Activated CD8-positive, alpha-beta T cell treated with anti-CD3 and anti-CD28 coated beads, Interleukin-2, amount 10 ng/mL, durations not matched to agents 7 days and 5 days (primary cell): ENCODE results near the gene ZDHHC17. TPM values are rescaled to one million over a fixed set of nuclear protein-coding genes. Genes with fewer than 3 reads are reported as not detected.
"Not testable (repeated sequence)": the region's sequence is repeated elsewhere in the genome, so short reads cannot be mapped to it uniquely, and the experiment has no call there.

Experiments used
- ATAC-seq: fragments of 150-1000 bp; cut with Tn5 transposase; one replicate; pipeline ENCODE4 v1.10.0; 2021; ENCODE audit warnings: moderate library complexity
- CTCF ChIA-PET: fragments of 350-600 bp; sonication (Branson Sonifier 250); formaldehyde crosslinking; loops from one replicate; lab custom pipeline; 2021; ENCODE audit warnings: antibody characterized with exemption; lab: Charles Lee
- POLR2A ChIA-PET: fragments of 350-600 bp; sonication (Branson Sonifier 250); formaldehyde crosslinking; loops from one replicate; lab custom pipeline; 2021; ENCODE audit warnings: antibody characterized with exemption; lab: Charles Lee
- DNase-seq: peaks from one replicate; pipeline ENCODE4 v3.0.0-alpha.2; 2020
- H3K27ac Mint-ChIP-seq: one replicate; pipeline ENCODE4 v1.8.0; 2021; ENCODE audit warnings: mild to moderate bottlenecking, mixed read lengths
- H3K27me3 Mint-ChIP-seq: one replicate; pipeline ENCODE4 v1.8.0; 2021; ENCODE audit warnings: low read depth, mixed read lengths
- H3K36me3 Mint-ChIP-seq: one replicate; pipeline ENCODE4 v1.8.0; 2021; ENCODE audit warnings: low read depth, mixed read lengths
- H3K4me1 Mint-ChIP-seq: one replicate; pipeline ENCODE4 v1.8.0; 2021; ENCODE audit warnings: low read depth, mixed read lengths
- H3K4me3 Mint-ChIP-seq: one replicate; pipeline ENCODE4 v1.8.0; 2021; ENCODE audit warnings: mild to moderate bottlenecking, mixed read lengths
- H3K9me3 Mint-ChIP-seq: one replicate; pipeline ENCODE4 v1.8.0; 2022; ENCODE audit warnings: mixed read lengths; ENCODE audit not compliant: insufficient read depth
- total RNA-seq, 2 experiments: library from RNA; stranded (reverse); gene quantifications; one replicate each; pipeline ENCODE4 v1.2.3, GENCODE V29; 2021

The ZDHHC17 gene, protein sequence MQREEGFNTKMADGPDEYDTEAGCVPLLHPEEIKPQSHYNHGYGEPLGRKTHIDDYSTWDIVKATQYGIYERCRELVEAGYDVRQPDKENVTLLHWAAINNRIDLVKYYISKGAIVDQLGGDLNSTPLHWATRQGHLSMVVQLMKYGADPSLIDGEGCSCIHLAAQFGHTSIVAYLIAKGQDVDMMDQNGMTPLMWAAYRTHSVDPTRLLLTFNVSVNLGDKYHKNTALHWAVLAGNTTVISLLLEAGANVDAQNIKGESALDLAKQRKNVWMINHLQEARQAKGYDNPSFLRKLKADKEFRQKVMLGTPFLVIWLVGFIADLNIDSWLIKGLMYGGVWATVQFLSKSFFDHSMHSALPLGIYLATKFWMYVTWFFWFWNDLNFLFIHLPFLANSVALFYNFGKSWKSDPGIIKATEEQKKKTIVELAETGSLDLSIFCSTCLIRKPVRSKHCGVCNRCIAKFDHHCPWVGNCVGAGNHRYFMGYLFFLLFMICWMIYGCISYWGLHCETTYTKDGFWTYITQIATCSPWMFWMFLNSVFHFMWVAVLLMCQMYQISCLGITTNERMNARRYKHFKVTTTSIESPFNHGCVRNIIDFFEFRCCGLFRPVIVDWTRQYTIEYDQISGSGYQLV
- total RNA-seq = 10 to 100 TPM; 26.6 to 28.1 TPM

GRCh38 chr12:76763746-76764675, at the start of gene ZDHHC17:
TSS of gene ZDHHC17 (plus strand) at chr12:76764115. CDS start at chr12:76764237, 122 bp downstream.
- CTCF ChIA-PET = interaction anchor here (1.1 to 2.4 kb wide), 3 partner anchors 27 to 247 kb away, joined by 3 to 11 read pairs (median 3); no protein-coding TSS in a partner anchor
- Mint-ChIP-seq H3K4me3 (peak within 1 kb of the TSS; percentile 99), H3K27me3 (peaks cover 2% of the 10 kb centered on the region), H3K27ac (peak within 1 kb of the TSS; percentile 98), H3K36me3 (peaks cover 10% of the 10 kb centered on the region), H3K9me3 (no peaks in the 10 kb centered on the region), H3K4me1 (peaks cover 27% of the 10 kb centered on the region)
- peak; percentile 93 for ATAC-seq
- DNase-seq = peak; percentile 93
- POLR2A ChIA-PET = interaction anchor here (0.7 to 0.9 kb wide), 2 partner anchors 10 to 24 kb away, joined by 3 to 4 read pairs; no protein-coding TSS in a partner anchor

DNA sequence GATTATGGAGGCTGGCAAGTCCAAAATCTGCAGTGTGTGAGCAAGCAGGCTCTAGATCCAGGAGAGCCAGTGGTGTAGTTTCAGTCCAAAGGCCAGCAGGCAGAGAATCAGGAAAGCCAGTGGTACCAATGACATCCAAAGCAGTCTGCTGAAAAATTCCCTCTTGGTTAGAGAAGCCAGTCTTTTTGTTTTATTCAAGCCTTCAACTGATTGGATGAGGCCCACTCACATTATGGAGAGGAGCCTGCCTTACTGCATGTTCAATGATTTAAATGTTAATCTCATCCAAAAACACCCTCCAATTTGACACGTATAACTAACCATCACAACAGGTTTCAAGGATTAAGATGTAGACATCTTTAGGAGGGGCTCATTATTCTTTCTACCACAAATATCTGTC, 49.5 kb upstream of the ZDHHC17 start:
- DNase-seq = no peak
- no peaks in the 10 kb centered on the region for H3K27me3 Mint-ChIP-seq
- no peaks in the 10 kb centered on the region for H3K36me3 Mint-ChIP-seq
- no peak overlapping the region for H3K27ac Mint-ChIP-seq
- no peaks in the 10 kb centered on the region for H3K4me1 Mint-ChIP-seq
- H3K9me3 Mint-ChIP-seq = no peaks in the 10 kb centered on the region
- ChIA-PET CTCF (no interaction called here), POLR2A (no interaction called here)
- H3K4me3 Mint-ChIP-seq = no peak overlapping the region
- ATAC-seq = no peak

DNA sequence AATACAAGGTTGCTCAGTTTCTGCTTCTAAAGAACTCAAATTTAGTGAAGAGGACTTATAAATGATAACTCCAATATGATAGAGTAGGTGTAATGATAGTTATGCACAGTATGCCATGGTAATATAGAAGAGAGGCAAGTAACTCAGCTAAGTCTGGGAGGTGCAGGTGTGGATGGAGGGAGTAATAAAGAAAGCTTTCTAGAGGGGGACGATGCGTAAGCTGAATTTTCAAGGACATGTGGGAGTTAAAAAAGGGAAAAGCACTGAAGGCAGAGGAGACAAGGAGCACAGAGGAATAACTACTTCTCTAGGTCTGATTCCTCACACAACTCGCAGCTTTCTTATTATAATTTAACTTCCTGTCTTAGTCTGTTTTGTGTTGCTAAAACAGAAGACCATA, 49.1 kb upstream of the ZDHHC17 start:
- Mint-ChIP-seq H3K4me3 (no peak overlapping the region), H3K27me3 (no peaks in the 10 kb centered on the region), H3K36me3 (no peaks in the 10 kb centered on the region), H3K9me3 (no peaks in the 10 kb centered on the region), H3K4me1 (no peaks in the 10 kb centered on the region), H3K27ac (no peak overlapping the region)
- POLR2A ChIA-PET = no interaction called here
- no peak for DNase-seq
- no peak for ATAC-seq
- CTCF ChIA-PET = no interaction called here

GRCh38 chr12:76715332-76715731, 48.6 kb upstream of the ZDHHC17 start:
- no peaks in the 10 kb centered on the region for H3K27me3 Mint-ChIP-seq
- no peaks in the 10 kb centered on the region for H3K4me1 Mint-ChIP-seq
- no peaks in the 10 kb centered on the region for H3K9me3 Mint-ChIP-seq
- H3K27ac Mint-ChIP-seq = no peak overlapping the region
- CTCF ChIA-PET = no interaction called here
- no peak overlapping the region for H3K4me3 Mint-ChIP-seq
- H3K36me3 Mint-ChIP-seq = no peaks in the 10 kb centered on the region
- POLR2A ChIA-PET = no interaction called here
- DNase-seq (no peak), ATAC-seq (no peak)

GRCh38 chr12:76717314-76717713, 46.6 kb upstream of the ZDHHC17 start:
- DNase-seq (no peak), ATAC-seq (no peak)
- Mint-ChIP-seq H3K4me1 (no peaks in the 10 kb centered on the region), H3K36me3 (no peaks in the 10 kb centered on the region), H3K4me3 (no peak overlapping the region), H3K27me3 (peaks cover 5% of the 10 kb centered on the region), H3K9me3 (no peaks in the 10 kb centered on the region), H3K27ac (no peak overlapping the region)
- POLR2A ChIA-PET = no interaction called here
- CTCF ChIA-PET = no interaction called here

DNA sequence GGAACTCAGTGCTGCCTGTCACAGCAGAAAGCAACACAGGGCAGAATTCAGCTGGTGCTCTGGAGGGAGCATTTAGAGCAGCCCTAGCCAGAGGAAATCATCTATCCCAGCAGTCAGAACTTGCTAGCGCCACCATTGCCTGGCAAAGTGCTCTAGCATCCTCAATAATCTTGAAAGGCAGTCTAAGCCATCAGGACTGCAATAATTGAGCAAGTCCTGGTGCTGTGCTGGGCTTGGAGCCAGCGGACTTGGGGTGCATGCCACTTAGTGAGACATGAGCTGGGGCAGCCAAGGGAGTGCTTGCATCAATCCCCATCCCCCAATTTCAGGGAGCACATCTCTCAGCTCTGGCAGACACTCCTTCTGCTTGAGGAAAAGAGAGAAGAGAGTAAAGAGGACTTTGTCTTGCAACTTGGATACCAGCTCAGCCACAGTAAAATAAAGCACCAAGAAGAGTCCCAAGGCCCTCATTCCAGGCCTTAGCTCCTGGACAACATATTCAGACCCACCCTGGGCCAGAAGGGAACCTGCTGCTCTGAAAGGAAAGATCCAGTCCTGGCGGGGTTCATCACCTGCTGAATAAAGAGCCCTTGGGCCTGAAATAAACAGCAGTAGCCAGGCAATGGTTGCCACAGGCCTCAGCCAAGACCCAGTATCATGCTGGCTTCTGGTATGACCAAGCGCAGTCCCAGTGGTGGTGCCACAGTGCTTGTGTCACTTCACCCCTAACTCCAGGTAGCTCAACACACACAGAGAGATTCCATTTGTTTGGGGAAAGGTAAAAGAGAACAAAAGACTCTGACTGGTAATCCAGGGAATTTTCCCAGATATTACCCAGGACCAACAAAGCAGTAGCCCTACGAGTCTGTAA, 44.5 kb upstream of the ZDHHC17 start:
- DNase-seq = no peak
- Mint-ChIP-seq H3K4me1 (no peaks in the 10 kb centered on the region), H3K27me3 (peaks cover 5% of the 10 kb centered on the region), H3K4me3 (no peak overlapping the region), H3K9me3 (no peaks in the 10 kb centered on the region), H3K36me3 (no peaks in the 10 kb centered on the region), H3K27ac (no peak overlapping the region)
- no peak for ATAC-seq
- POLR2A ChIA-PET = no interaction called here
- CTCF ChIA-PET = no interaction called here

DNA sequence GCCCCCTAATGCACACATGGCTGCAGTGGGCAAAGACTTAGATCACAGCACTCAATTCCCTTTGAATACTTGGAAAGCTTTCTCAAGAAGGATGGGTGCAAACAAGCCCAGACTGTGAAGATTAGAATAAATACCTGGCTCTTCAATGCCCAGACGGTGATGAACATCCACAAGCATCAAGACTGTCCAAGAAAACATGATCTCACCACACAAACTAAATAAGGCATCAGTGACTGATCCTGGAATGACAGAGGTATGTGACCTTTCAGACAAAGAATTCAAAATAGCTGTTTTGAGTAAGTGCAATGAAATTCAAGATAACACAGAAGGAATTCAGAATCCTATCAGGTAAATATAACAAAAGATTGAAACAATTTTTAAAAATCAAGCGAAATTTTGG, 43.8 kb upstream of the ZDHHC17 start:
- ChIA-PET CTCF (no interaction called here), POLR2A (no interaction called here)
- no peak for DNase-seq
- no peak for ATAC-seq
- Mint-ChIP-seq H3K4me1 (no peaks in the 10 kb centered on the region), H3K9me3 (no peaks in the 10 kb centered on the region), H3K27me3 (peaks cover 5% of the 10 kb centered on the region), H3K27ac (no peak overlapping the region), H3K36me3 (no peaks in the 10 kb centered on the region), H3K4me3 (no peak overlapping the region)

DNA sequence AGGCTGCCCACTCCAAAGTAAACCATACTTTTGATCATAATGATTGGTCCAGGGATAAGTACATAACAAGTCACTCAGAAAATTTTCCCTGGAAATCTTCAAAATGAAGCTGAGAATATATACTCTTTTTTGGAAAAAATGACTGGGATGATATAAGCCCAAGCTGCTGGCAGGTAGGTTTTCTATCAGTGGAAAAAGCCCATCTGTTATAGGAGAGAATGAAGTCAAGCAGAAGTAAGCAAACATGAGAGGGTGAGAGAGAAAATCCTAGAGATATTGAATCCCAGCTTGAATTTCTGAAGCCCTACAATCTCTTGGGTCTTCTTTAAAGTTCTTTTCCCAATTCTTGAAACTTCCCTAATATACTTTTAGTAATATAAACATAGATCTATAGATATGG, 37.3 kb upstream of the ZDHHC17 start:
- H3K4me3 Mint-ChIP-seq = no peak overlapping the region
- no peaks in the 10 kb centered on the region for H3K36me3 Mint-ChIP-seq
- no peaks in the 10 kb centered on the region for H3K9me3 Mint-ChIP-seq
- no peaks in the 10 kb centered on the region for H3K27me3 Mint-ChIP-seq
- ChIA-PET CTCF (no interaction called here), POLR2A (no interaction called here)
- DNase-seq (no peak), ATAC-seq (no peak)
- H3K27ac Mint-ChIP-seq = no peak overlapping the region
- no peaks in the 10 kb centered on the region for H3K4me1 Mint-ChIP-seq

DNA sequence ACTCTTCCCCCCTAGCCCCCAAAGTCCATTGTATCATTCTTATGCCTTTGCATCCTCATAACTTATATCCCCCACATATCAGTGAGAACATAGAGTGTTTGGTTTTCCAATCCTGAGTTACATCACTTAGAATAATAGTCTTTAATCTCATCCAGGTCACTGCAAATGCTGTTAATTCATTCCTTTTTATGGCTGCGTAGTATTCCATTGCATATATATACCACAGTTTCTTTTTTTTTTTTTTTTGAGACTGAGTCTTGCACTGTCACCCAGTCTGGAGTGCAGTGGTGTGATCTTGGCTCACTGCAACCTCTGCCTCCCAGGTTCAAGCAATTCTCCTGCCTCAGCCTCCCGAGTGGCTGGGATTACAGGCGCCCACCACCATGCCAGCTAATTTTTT, 31.7 kb upstream of the ZDHHC17 start:
- POLR2A ChIA-PET = not testable (repeated sequence)

DNA sequence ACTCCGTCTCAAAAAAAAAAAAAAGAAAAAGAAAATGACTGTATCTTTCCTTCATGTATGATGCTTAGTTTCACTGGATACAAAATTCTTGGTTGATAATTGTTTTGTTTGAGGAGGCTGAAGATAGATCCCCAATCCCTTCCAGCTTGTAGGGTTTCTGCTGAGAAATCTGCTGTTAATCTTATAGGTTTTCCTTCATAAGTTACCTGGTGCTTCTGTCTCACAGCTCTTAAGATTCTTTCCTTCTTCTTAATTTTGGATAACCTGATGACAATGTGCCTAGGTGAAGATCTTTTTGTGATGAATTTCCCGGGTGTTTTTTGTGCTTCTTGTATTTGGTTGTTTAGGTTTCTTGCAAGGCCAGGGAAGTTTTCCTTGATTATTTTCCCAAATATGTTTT, 26.2 kb upstream of the ZDHHC17 start:
- H3K9me3 Mint-ChIP-seq, H3K27me3 Mint-ChIP-seq, DNase-seq, ATAC-seq, H3K4me1 Mint-ChIP-seq, CTCF ChIA-PET, H3K36me3 Mint-ChIP-seq, POLR2A ChIA-PET, H3K4me3 Mint-ChIP-seq, H3K27ac Mint-ChIP-seq: not testable (repeated sequence)

More for the DNA sequence above, 31.7 kb upstream of the ZDHHC17 start:
- H3K36me3 Mint-ChIP-seq, H3K4me3 Mint-ChIP-seq, ATAC-seq, H3K27ac Mint-ChIP-seq, DNase-seq, CTCF ChIA-PET, H3K27me3 Mint-ChIP-seq, H3K4me1 Mint-ChIP-seq, H3K9me3 Mint-ChIP-seq: not testable (repeated sequence)
